Stimulated activated CD8-positive, alpha-beta memory T cell treated with anti-CD3 and anti-CD28 coated beads, Interleukin-4, amount 100 ng/mL, for 24 hours (primary cell): ENCODE data around the gene CLIP2.

Source experiments
- DNase-seq: peaks from one replicate; pipeline ENCODE4 v3.0.0-alpha.2; 2020; ENCODE audit warnings: low read depth

Gene CLIP2

GRCh38 chr7:74272305-74273038 is 16.7 kb upstream of the CLIP2 start:
- DNase-seq: no peak

- DNase-seq: no peak
Measured at GRCh38 chr7:74275401-74275881, 13.8 kb upstream of the CLIP2 start.

- no peak for DNase-seq
Measured at GRCh38 chr7:74277636-74278035, 11.6 kb upstream of the CLIP2 start.

GRCh38 chr7:74280985-74281384 is 8.2 kb upstream of the CLIP2 start:
- DNase-seq: no peak

GRCh38 chr7:74282748-74283459 is 6.3 kb upstream of the CLIP2 start:
- no peak for DNase-seq

GRCh38 chr7:74283858-74284447 is 5.3 kb upstream of the CLIP2 start:
- DNase-seq: no peak

GRCh38 chr7:74284781-74285259 is 4.4 kb upstream of the CLIP2 start:
- DNase-seq: no peak

- no peak for DNase-seq
Measured at GRCh38 chr7:74286131-74286530, 3.1 kb upstream of the CLIP2 start.

- no peak for DNase-seq
Measured at GRCh38 chr7:74287303-74288033, 1.7 kb upstream of the CLIP2 start.

GRCh38 chr7:74288034-74288881 is 949 bp upstream of the CLIP2 start:
- no peak for DNase-seq

- no peak for DNase-seq
Measured at GRCh38 chr7:74289659-74290552, 699 bp downstream of the CLIP2 start.

- no peak for DNase-seq
Measured at GRCh38 chr7:74290553-74290950, 1.3 kb downstream of the CLIP2 start.

- no peak for DNase-seq
Measured at GRCh38 chr7:74290981-74291441, 1.8 kb downstream of the CLIP2 start.

- no peak for DNase-seq
Measured at GRCh38 chr7:74291535-74291934, 2.3 kb downstream of the CLIP2 start.

GRCh38 chr7:74292757-74293576 is 3.8 kb downstream of the CLIP2 start:
- no peak for DNase-seq

GRCh38 chr7:74293577-74293908 is 4.3 kb downstream of the CLIP2 start:
- DNase-seq: no peak

GRCh38 chr7:74294191-74294998 is 5.2 kb downstream of the CLIP2 start:
- no peak for DNase-seq

GRCh38 chr7:74297516-74298233 is 8.5 kb downstream of the CLIP2 start:
- no peak for DNase-seq
